Hepatocyte (in vitro differentiated cells): ENCODE data around the gene SLC26A8. TPM values are rescaled to one million over a fixed set of nuclear protein-coding genes. Genes with fewer than 3 reads are reported as not detected.

Experiments
- DNase-seq: peaks from one replicate; pipeline ENCODE4 v3.0.0-alpha.2; 2016; ENCODE audit warnings: low spot score
- H2AFZ ChIP-seq: fragments of 200-600 bp; sonication (generic); 2 replicates; pipeline ENCODE4 v1.6.0; 2016; ENCODE audit warnings: antibody characterized with exemption, mild to moderate bottlenecking
- H3K27ac ChIP-seq: fragments of 200-600 bp; sonication (generic); 2 replicates; pipeline ENCODE4 v1.5.1; 2016; ENCODE audit warnings: mild to moderate bottlenecking
- H3K27me3 ChIP-seq: fragments of 200-600 bp; sonication (generic); 2 replicates; pipeline ENCODE4 v1.6.1; 2016
- H3K36me3 ChIP-seq: fragments of 200-600 bp; sonication (generic); replicated peaks from 2 replicates; pipeline ENCODE4 v1.5.1; 2016; ENCODE audit warnings: low read depth; ENCODE audit not compliant: insufficient read depth
- H3K4me1 ChIP-seq: fragments of 200-600 bp; sonication (generic); 2 replicates; pipeline ENCODE4 v1.5.1; 2016; ENCODE audit warnings: mild to moderate bottlenecking, moderate library complexity; ENCODE audit not compliant: insufficient read depth
- H3K4me2 ChIP-seq: fragments of 200-600 bp; sonication (generic); 2 replicates; pipeline ENCODE4 v1.6.0; 2016
- H3K4me3 ChIP-seq: fragments of 200-600 bp; sonication (generic); 2 replicates; pipeline ENCODE4 v1.5.1; 2016; ENCODE audit warnings: mild to moderate bottlenecking
- H3K79me2 ChIP-seq: fragments of 200-600 bp; sonication (generic); 2 replicates; pipeline ENCODE4 v1.6.0; 2017; ENCODE audit warnings: mild to moderate bottlenecking
- H3K9me2 ChIP-seq: fragments of 200-600 bp; sonication (generic); replicated peaks from 2 replicates; pipeline ENCODE4 v1.6.0; 2017; ENCODE audit warnings: mild to moderate bottlenecking; ENCODE audit not compliant: insufficient read depth
- H3K9me3 ChIP-seq: fragments of 200-600 bp; sonication (generic); 2 replicates; pipeline ENCODE4 v1.5.1; 2016; ENCODE audit warnings: low read depth, mild to moderate bottlenecking
- H4K20me1 ChIP-seq: fragments of 200-600 bp; sonication (generic); 2 replicates; pipeline ENCODE4 v1.6.0; 2016; ENCODE audit warnings: mild to moderate bottlenecking; ENCODE audit not compliant: insufficient read depth, poor library complexity, severe bottlenecking
- CTCF ChIP-seq: fragments of 200-600 bp; sonication (generic); IDR thresholded peaks from 2 replicates; pipeline ENCODE4 v1.5.1; 2016; ENCODE audit warnings: antibody characterized with exemption, mild to moderate bottlenecking; ENCODE audit not compliant: poor library complexity
- EZH2 ChIP-seq: fragments of 200-600 bp; sonication (generic); IDR thresholded peaks from 2 replicates; pipeline ENCODE4 v1.6.1; 2016; ENCODE audit warnings: antibody characterized with exemption, mild to moderate bottlenecking, borderline replicate concordance
- EZH2phosphoT487 ChIP-seq: fragments of 200-600 bp; sonication (generic); IDR thresholded peaks from one replicate; pipeline ENCODE4 v1.6.1; 2018; ENCODE audit warnings: antibody characterized with exemption, mild to moderate bottlenecking, low read depth, moderate library complexity; ENCODE audit not compliant: unreplicated experiment, severe bottlenecking
- WGBS: methylation state at CpG from one replicate; pipeline ENCODE4 v1.1.6; 2016; ENCODE audit warnings: low lambda C conversion rate; ENCODE audit errors: missing lambda C conversion rate; 5-methylcytosine and 5-hydroxymethylcytosine counted together
- polyA plus RNA-seq: library from polyadenylated mRNA; unstranded; fragments of >200 nt; fragmentation: Nextera tagmentation; extraction: Ambion mirVana; gene quantifications from 2 replicates; pipeline ENCODE4 v1.2.1, GENCODE V29; 2016
- total RNA-seq: library from RNA; depleted of rRNA; stranded (reverse); fragments of >200 nt; gene quantifications from 2 replicates; pipeline ENCODE4 v1.2.3, GENCODE V29; 2014

The SLC26A8 gene
- total and polyA plus RNA-seq, 2 experiments from 2014 or later = not detected

DNA sequence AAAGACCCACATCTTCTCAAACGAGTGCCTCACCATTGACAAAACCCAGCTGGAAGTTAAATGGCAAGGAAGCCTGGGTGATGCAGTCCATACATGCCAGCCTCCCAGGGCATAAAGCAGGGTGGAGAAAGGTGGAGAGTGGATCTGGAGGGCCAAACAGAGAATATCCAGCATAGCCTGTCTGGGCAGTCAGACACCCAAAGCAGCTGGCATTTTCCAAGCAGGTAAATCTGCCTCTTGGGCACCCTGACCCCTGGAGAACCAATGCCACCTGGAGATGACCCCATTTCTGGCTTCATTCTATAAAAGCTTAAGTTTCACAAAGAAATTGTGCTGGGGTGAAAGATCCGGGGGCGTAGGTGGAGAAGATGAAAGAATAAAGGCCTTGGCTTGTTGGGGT lies 98.5 kb downstream of the SLC26A8 start:
- no peak for TF ChIP-seq EZH2
- TF ChIP-seq EZH2phosphoT487 = no peak
- no peak for TF ChIP-seq CTCF
- no peak overlapping the region for H3K4me3 ChIP-seq

GRCh38 chr6:35924146-35924545 lies 100.3 kb downstream of the SLC26A8 start:
- 97% methylated on average over 1 of the region's 1 CpG for WGBS
- Histone ChIP-seq H2AFZ (no peak overlapping the region), H3K36me3 (no peaks in the 10 kb centered on the region), H3K27me3 (no peaks in the 10 kb centered on the region), H3K4me2 (no peak overlapping the region), H3K79me2 (peaks cover 11% of the 10 kb centered on the region), H3K4me3 (no peak overlapping the region), H3K9me2 (no peaks in the 10 kb centered on the region), H3K27ac (no peak overlapping the region), H4K20me1 (peaks cover 3% of the 10 kb centered on the region), H3K4me1 (peaks cover 7% of the 10 kb centered on the region), H3K9me3 (no peaks in the 10 kb centered on the region)
- TF ChIP-seq CTCF = no peak
- TF ChIP-seq EZH2 = no peak
- TF ChIP-seq EZH2phosphoT487 = no peak
- no peak for DNase-seq

More for the DNA sequence above, 98.5 kb downstream of the SLC26A8 start:
- Histone ChIP-seq H2AFZ (no peak overlapping the region), H3K9me2 (no peaks in the 10 kb centered on the region), H3K27me3 (no peaks in the 10 kb centered on the region), H3K9me3 (no peaks in the 10 kb centered on the region), H3K36me3 (no peaks in the 10 kb centered on the region), H3K4me2 (no peak overlapping the region), H3K27ac (no peak overlapping the region), H4K20me1 (no peaks in the 10 kb centered on the region), H3K4me1 (peaks cover 4% of the 10 kb centered on the region), H3K79me2 (no peaks in the 10 kb centered on the region)
- 92% methylated on average over 3 of the region's 3 CpGs for WGBS
- no peak for DNase-seq

DNA sequence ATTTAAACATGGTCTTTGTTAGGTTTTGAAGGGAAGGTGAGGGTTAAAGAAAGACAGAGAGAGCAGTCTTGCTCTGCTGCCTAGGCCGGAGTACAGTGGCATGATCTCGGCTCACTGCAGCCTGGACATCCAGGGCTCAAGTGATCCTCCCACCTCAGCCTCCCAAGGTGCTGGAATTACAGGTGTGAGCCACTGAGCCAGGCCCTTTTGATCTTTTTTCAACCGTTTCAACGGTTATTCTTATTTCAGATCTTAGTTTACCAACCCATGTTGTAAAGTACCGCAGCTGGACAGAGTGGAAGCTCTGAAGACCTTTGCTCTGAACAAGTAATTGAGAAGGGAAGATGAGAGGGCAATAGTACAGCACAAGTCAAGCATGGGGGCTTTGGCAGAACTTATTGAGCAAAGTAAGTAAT lies 102.3 kb downstream of the SLC26A8 start:
- DNase-seq = peak; percentile 16
- H3K36me3 ChIP-seq = no peaks in the 10 kb centered on the region
- H3K4me2 ChIP-seq = peak overlapping the region; percentile 99
- H4K20me1 ChIP-seq = peaks cover 11% of the 10 kb centered on the region
- TF ChIP-seq CTCF (no peak), EZH2 (no peak), EZH2phosphoT487 (no peak)
- no peaks in the 10 kb centered on the region for H3K9me3 ChIP-seq
- peaks cover 31% of the 10 kb centered on the region for H3K79me2 ChIP-seq
- peak overlapping the region; percentile 83 for H3K27ac ChIP-seq
- no peaks in the 10 kb centered on the region for H3K27me3 ChIP-seq
- no peak overlapping the region for H2AFZ ChIP-seq
- H3K4me1 ChIP-seq = peaks cover 25% of the 10 kb centered on the region
- 48% methylated on average over 5 of the region's 5 CpGs for WGBS
- H3K4me3 ChIP-seq = no peak overlapping the region
- H3K9me2 ChIP-seq = no peaks in the 10 kb centered on the region
